ENCODE measurements around the gene ZCWPW1.
"Not testable (repeated sequence)": the region's sequence is repeated elsewhere in the genome, so short reads cannot be mapped to it uniquely, and the experiment has no call there.

DNA sequence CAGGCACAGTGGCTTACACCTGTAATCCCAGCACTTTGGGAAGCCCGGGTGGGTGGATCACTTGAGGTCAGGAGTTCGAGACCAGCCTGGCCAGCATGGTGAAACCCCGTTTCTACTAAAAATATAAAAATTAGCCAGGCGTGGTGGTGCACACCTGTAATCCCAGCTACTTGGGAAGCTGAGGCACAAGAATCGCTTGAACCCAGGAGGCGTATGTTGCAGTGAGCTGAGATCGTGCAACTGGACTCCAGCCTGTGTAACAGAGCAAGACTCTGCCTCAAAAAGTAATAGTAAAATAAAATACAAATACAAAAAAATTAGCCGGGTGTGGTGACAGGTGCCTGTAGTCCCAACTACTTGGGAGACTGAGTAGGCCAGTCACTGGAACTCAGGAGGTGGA lies 10.2 kb upstream of the ZCWPW1 start:
- TF ChIP-seq, protein P1, sequence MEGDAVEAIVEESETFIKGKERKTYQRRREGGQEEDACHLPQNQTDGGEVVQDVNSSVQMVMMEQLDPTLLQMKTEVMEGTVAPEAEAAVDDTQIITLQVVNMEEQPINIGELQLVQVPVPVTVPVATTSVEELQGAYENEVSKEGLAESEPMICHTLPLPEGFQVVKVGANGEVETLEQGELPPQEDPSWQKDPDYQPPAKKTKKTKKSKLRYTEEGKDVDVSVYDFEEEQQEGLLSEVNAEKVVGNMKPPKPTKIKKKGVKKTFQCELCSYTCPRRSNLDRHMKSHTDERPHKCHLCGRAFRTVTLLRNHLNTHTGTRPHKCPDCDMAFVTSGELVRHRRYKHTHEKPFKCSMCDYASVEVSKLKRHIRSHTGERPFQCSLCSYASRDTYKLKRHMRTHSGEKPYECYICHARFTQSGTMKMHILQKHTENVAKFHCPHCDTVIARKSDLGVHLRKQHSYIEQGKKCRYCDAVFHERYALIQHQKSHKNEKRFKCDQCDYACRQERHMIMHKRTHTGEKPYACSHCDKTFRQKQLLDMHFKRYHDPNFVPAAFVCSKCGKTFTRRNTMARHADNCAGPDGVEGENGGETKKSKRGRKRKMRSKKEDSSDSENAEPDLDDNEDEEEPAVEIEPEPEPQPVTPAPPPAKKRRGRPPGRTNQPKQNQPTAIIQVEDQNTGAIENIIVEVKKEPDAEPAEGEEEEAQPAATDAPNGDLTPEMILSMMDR (conservative IDR thresholded peaks at IDR 0.05 in 1 of 2, IDR thresholded peaks at IDR 0.05 in 1 of 2; ENCODE audit: extremely low read depth in 1 of 2, insufficient read depth in 1 of 2, low read depth in 1 of 2, low read length in 2 of 2): not testable (repeated sequence)
- TF ChIP-seq EZH2 (IDR thresholded peaks at IDR 0.05; ENCODE audit: borderline replicate concordance, low read length): not testable (repeated sequence)
